Smooth muscle cell (in vitro differentiated cells): Measurements from ENCODE around the gene IL16. TPM values are rescaled to one million over a fixed set of nuclear protein-coding genes. Genes with fewer than 3 reads are reported as not detected.

Experiments used
- DNase-seq: peaks from one replicate; lab custom pipeline; 2025; ENCODE audit not compliant: unreplicated experiment; lab: John Stamatoyannopoulos, UW
- H2AFZ ChIP-seq: fragments of 200-600 bp; sonication (generic); 2 replicates; pipeline ENCODE4 v1.6.0; 2016; ENCODE audit warnings: antibody characterized with exemption, low read depth, mild to moderate bottlenecking
- H3F3A ChIP-seq: fragments of 200-600 bp; sonication (generic); 2 replicates; pipeline ENCODE4 v1.6.0; 2017; ENCODE audit warnings: antibody characterized with exemption, low read depth
- H3K27ac ChIP-seq: fragments of 200-600 bp; sonication (generic); 2 replicates; pipeline ENCODE4 v1.5.1; 2016; ENCODE audit warnings: low read depth, mild to moderate bottlenecking
- H3K27me3 ChIP-seq: fragments of 200-600 bp; sonication (generic); 2 replicates; pipeline ENCODE4 v1.6.1; 2016; ENCODE audit warnings: low read depth, mild to moderate bottlenecking
- H3K36me3 ChIP-seq: fragments of 200-600 bp; sonication (generic); 2 replicates; pipeline ENCODE4 v1.5.1; 2016; ENCODE audit warnings: low read depth
- H3K4me1 ChIP-seq: fragments of 200-600 bp; sonication (generic); 2 replicates; pipeline ENCODE4 v1.5.1; 2016; ENCODE audit warnings: low read depth
- H3K4me2 ChIP-seq: fragments of 200-600 bp; sonication (generic); 2 replicates; pipeline ENCODE4 v1.6.0; 2016; ENCODE audit warnings: mild to moderate bottlenecking
- H3K4me3 ChIP-seq: fragments of 200-600 bp; sonication (generic); 2 replicates; pipeline ENCODE4 v1.5.1; 2016; ENCODE audit warnings: mild to moderate bottlenecking
- H3K79me2 ChIP-seq: fragments of 200-600 bp; sonication (generic); 2 replicates; pipeline ENCODE4 v1.6.0; 2016; ENCODE audit warnings: low read depth, mild to moderate bottlenecking
- H3K9ac ChIP-seq: fragments of 200-600 bp; sonication (generic); 2 replicates; pipeline ENCODE4 v1.6.0; 2016; ENCODE audit warnings: low read depth
- H3K9me3 ChIP-seq: fragments of 200-600 bp; sonication (generic); replicated peaks from 2 replicates; pipeline ENCODE4 v1.5.1; 2016; ENCODE audit warnings: low read depth
- H4K20me1 ChIP-seq: fragments of 200-600 bp; sonication (generic); 2 replicates; pipeline ENCODE4 v1.6.0; 2016; ENCODE audit warnings: low read depth
- CTCF ChIP-seq: fragments of 200-600 bp; sonication (generic); IDR thresholded peaks from 2 replicates; pipeline ENCODE4 v1.5.1; 2017; ENCODE audit warnings: borderline replicate concordance, mild to moderate bottlenecking, antibody characterized with exemption; ENCODE audit not compliant: insufficient read depth, poor library complexity, severe bottlenecking
- WGBS: methylation state at CpG from one replicate; pipeline ENCODE4 v1.1.7; 2016; ENCODE audit warnings: low lambda C conversion rate; 5-methylcytosine and 5-hydroxymethylcytosine counted together
- polyA plus RNA-seq: library from polyadenylated mRNA; unstranded; fragments of >200 nt; fragmentation: Nextera tagmentation; extraction: Ambion mirVana; gene quantifications from 2 replicates; pipeline ENCODE4 v1.2.1, GENCODE V29; 2016
- total RNA-seq: library from RNA; depleted of rRNA; stranded (reverse); fragments of >200 nt; gene quantifications from 2 replicates; pipeline ENCODE4 v1.2.3, GENCODE V29; 2014

IL16 gene
- total and polyA plus RNA-seq, 2 experiments from 2014 or later: 1.3 to 1.4 TPM

- Histone ChIP-seq H3K9me3 (no peaks in the 10 kb centered on the region), H3K9ac (no peak overlapping the region), H3K27ac (no peak overlapping the region), H4K20me1 (no peaks in the 10 kb centered on the region), H3K4me2 (no peak overlapping the region), H3K27me3 (no peaks in the 10 kb centered on the region), H3F3A (peaks cover 6% of the 10 kb centered on the region), H3K79me2 (no peaks in the 10 kb centered on the region), H2AFZ (no peak overlapping the region), H3K4me1 (no peaks in the 10 kb centered on the region), H3K4me3 (no peak overlapping the region), H3K36me3 (no peaks in the 10 kb centered on the region)
- no peak for TF ChIP-seq CTCF
- no peak for DNase-seq
- 81% methylated on average over 7 of the region's 7 CpGs for WGBS
Observed at GRCh38 chr15:81161851-81162250, 34.8 kb upstream of the IL16 start.

DNA sequence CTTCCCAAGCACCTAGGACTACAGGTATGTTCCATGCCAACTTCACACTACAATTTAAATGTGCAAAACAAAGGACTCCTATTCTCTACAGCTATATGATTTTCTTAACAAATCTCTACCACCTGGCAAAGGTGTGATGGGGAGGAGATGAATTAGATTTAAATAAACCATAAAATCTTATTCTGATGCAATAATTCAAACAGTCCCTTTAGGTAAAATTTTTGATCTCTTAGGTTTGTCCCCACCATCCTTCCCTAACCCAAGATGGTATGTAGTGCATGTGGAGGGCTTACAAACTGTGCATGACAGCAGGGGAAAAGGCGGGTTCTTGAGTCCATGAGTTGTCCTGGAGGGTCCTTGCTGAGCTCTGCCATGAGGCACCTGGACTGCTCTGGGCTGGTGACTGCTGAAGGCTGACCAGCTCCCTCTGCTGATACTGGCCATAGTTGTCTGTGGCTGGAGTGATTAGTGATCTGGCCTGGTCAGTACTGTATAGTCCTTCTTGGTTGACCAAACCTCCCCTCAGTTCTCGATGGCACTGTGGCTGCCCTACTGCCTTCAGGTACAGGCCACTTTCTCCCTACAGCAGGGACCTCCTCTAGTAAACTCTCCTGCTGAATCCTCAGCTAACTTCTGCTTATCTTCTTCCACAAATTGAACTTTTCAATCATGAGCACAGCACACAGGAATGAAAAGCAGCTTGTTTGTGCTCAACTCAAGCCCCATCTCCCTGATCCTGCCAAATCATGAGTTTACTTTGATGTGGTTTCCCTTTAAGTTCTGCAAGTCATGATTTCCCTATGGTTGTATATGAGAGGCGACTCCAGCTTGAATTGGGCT is 32.5 kb upstream of the IL16 start:
- Histone ChIP-seq H3K9ac (no peak overlapping the region), H3K9me3 (no peaks in the 10 kb centered on the region), H3F3A (peaks cover 6% of the 10 kb centered on the region), H3K4me2 (peak overlapping the region; percentile 70), H3K36me3 (no peaks in the 10 kb centered on the region), H4K20me1 (no peaks in the 10 kb centered on the region), H3K4me1 (no peaks in the 10 kb centered on the region), H3K4me3 (no peak overlapping the region), H2AFZ (no peak overlapping the region), H3K27ac (peak overlapping the region; percentile 67), H3K27me3 (no peaks in the 10 kb centered on the region), H3K79me2 (no peaks in the 10 kb centered on the region)
- TF ChIP-seq CTCF: no peak
- 58% methylated on average over 3 of the region's 3 CpGs for WGBS
- DNase-seq: no peak

DNA sequence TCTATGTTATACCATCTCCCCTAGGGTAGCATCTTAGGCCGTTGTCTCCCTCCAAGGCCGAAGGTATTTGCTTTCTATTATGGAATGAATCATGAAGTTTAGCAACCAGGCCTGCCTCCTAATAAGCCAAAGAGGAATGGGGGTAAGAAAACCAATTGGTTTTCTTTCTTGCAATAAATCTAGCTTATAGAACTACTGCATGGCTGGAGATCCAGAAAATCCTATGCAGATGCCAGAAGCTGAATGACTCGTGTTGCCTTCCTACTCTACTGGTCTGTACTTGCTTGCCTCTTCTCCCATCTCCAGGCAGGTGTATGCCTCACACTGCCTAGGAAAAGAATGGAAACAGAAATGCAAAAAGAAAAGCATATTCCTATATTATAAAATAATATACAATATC is 31.1 kb upstream of the IL16 start:
- Histone ChIP-seq H3K27me3 (peaks cover 4% of the 10 kb centered on the region), H3K27ac (peak overlapping the region; percentile 67), H3K9me3 (no peaks in the 10 kb centered on the region)

More for the DNA sequence above, 31.1 kb upstream of the IL16 start:
- no peaks in the 10 kb centered on the region for H3K4me1 ChIP-seq
- no peak overlapping the region for H3K4me3 ChIP-seq
- H3K9ac ChIP-seq: no peak overlapping the region
- peaks cover 6% of the 10 kb centered on the region for H3F3A ChIP-seq
- H4K20me1 ChIP-seq: no peaks in the 10 kb centered on the region
- 80% methylated on average over 3 of the region's 3 CpGs for WGBS
- DNase-seq: no peak
- H2AFZ ChIP-seq: no peak overlapping the region
- TF ChIP-seq CTCF: no peak
- no peaks in the 10 kb centered on the region for H3K36me3 ChIP-seq
- peak overlapping the region; percentile 70 for H3K4me2 ChIP-seq
- no peaks in the 10 kb centered on the region for H3K79me2 ChIP-seq
